IMR-90 (cell line): Measurements from ENCODE around the gene TRIML1. TPM values are rescaled to one million over a fixed set of nuclear protein-coding genes. Genes with fewer than 3 reads are reported as not detected.
A peak's percentile ranks its signal among the peaks of the same experiment; 100 is the strongest.

Experiments used
- ATAC-seq: fragments of 200-7000 bp; cut with Tn5 transposase; 2 replicates; pipeline ENCODE4 v1.9.1; 2020; ENCODE audit warnings: low read depth, mild to moderate bottlenecking, moderate library complexity
- BruUV-seq: library from RNA; stranded (reverse); fragments of 400-500 nt; replicated peaks from 2 replicates; lab custom pipeline; 2021; lab: Mats Ljungman, UMichigan
- CTCF ChIA-PET: fragments of 300-600 bp; formaldehyde crosslinking; extraction: SDS; loops from one replicate; lab custom pipeline; 2021; ENCODE audit warnings: antibody characterized with exemption; lab: Yijun Ruan, JAX
- POLR2A ChIA-PET: fragments of 300-600 bp; sonication (Branson Sonifier 250); formaldehyde crosslinking; loops from one replicate; lab custom pipeline; 2022; ENCODE audit warnings: antibody characterized with exemption; ENCODE audit not compliant: unreplicated experiment; lab: Charles Lee
- DNase-seq: peaks from one replicate; pipeline ENCODE4 v3.0.0; 2013
- H2AFZ ChIP-seq: replicated peaks from 2 replicates; pipeline ENCODE3; 2013; ENCODE audit warnings: low read length, mild to moderate bottlenecking; ENCODE audit not compliant: poor library complexity
- H2AK5ac ChIP-seq: 2 replicates; pipeline ENCODE4 v1.6.1; 2013; ENCODE audit warnings: low read depth, low read length, inconsistent platforms
- H2AK9ac ChIP-seq: replicated peaks from 2 replicates; pipeline ENCODE3; 2013; ENCODE audit warnings: mild to moderate bottlenecking, low read depth, low read length, moderate library complexity; ENCODE audit not compliant: poor library complexity
- H2BK120ac ChIP-seq: 2 replicates; pipeline ENCODE4 v1.6.1; 2013; ENCODE audit warnings: low read depth, low read length, inconsistent platforms
- H2BK15ac ChIP-seq: 3 replicates; pipeline ENCODE4 v1.6.1; 2013; ENCODE audit warnings: low read depth, low read length, inconsistent platforms
- H2BK20ac ChIP-seq: 2 replicates; pipeline ENCODE4 v1.6.1; 2013; ENCODE audit warnings: low read depth, mild to moderate bottlenecking, inconsistent platforms, low read length, moderate library complexity
- H2BK5ac ChIP-seq: 2 replicates; pipeline ENCODE4 v1.6.1; 2013; ENCODE audit warnings: mild to moderate bottlenecking, low read depth, low read length, inconsistent platforms; ENCODE audit not compliant: poor library complexity, severe bottlenecking
- H3K14ac ChIP-seq: replicated peaks from 2 replicates; pipeline ENCODE4 v1.6.1; 2013; ENCODE audit warnings: low read depth, low read length, inconsistent platforms
- H3K18ac ChIP-seq: 2 replicates; pipeline ENCODE4 v1.6.1; 2013; ENCODE audit warnings: low read depth, low read length, control low read depth
- H3K23ac ChIP-seq: 2 replicates; pipeline ENCODE4 v1.6.1; 2013; ENCODE audit warnings: low read depth, low read length, inconsistent platforms
- H3K27ac ChIP-seq: 2 replicates; pipeline ENCODE4 v1.5.1; 2013; ENCODE audit warnings: mild to moderate bottlenecking, control low read depth, low read length; ENCODE audit not compliant: insufficient read depth
- H3K27me3 ChIP-seq: 2 replicates; pipeline ENCODE4 v1.6.1; 2013; ENCODE audit warnings: low read length; ENCODE audit not compliant: control insufficient read depth, insufficient read depth
- H3K36me3 ChIP-seq: 2 replicates; pipeline ENCODE4 v1.6.1; 2013; ENCODE audit warnings: low read length, mixed read lengths; ENCODE audit not compliant: control insufficient read depth, insufficient read depth
- H3K4ac ChIP-seq: 2 replicates; pipeline ENCODE4 v1.6.1; 2013; ENCODE audit warnings: low read depth, low read length, inconsistent platforms
- H3K4me1 ChIP-seq: 2 replicates; pipeline ENCODE4 v1.6.1; 2013; ENCODE audit warnings: low read length, mixed read lengths; ENCODE audit not compliant: control insufficient read depth, insufficient read depth
- H3K4me2 ChIP-seq: 2 replicates; pipeline ENCODE4 v1.6.1; 2013; ENCODE audit warnings: low read depth, mild to moderate bottlenecking, control low read depth, low read length, moderate library complexity
- H3K4me3 ChIP-seq: 2 replicates; pipeline ENCODE4 v1.5.1; 2013; ENCODE audit warnings: low read depth, mild to moderate bottlenecking, control low read depth, low read length, moderate library complexity; ENCODE audit not compliant: insufficient read depth
- H3K56ac ChIP-seq: 2 replicates; pipeline ENCODE4 v1.6.1; 2013; ENCODE audit warnings: low read length, inconsistent platforms; ENCODE audit not compliant: insufficient read depth; ENCODE audit errors: extremely low read depth
- H3K79me1 ChIP-seq, 2 experiments: 2 replicates each; pipeline ENCODE4 v1.6.1; 2013; ENCODE audit warnings: low read length in 2 of 2, inconsistent platforms in 1 of 2, low read depth in 1 of 2
- H3K9ac ChIP-seq: 2 replicates; pipeline ENCODE4 v1.6.1; 2013; ENCODE audit warnings: low read depth, low read length, control low read depth
- H3K9me1 ChIP-seq: 2 replicates; pipeline ENCODE4 v1.6.1; 2013; ENCODE audit warnings: low read length, inconsistent platforms; ENCODE audit not compliant: insufficient read depth
- H3K9me3 ChIP-seq: 2 replicates; pipeline ENCODE4 v1.6.1; 2013; ENCODE audit warnings: low read length; ENCODE audit not compliant: control insufficient read depth, insufficient read depth
- H4K20me1 ChIP-seq: 2 replicates; pipeline ENCODE4 v1.6.1; 2013; ENCODE audit warnings: low read length, inconsistent platforms; ENCODE audit not compliant: insufficient read depth
- H4K5ac ChIP-seq: 2 replicates; pipeline ENCODE4 v1.6.1; 2013; ENCODE audit warnings: mild to moderate bottlenecking, low read depth, low read length, control low read depth
- H4K8ac ChIP-seq, 2 experiments: 2 replicates each; pipeline ENCODE4 v1.6.1; 2013; ENCODE audit warnings: low read depth in 2 of 2, low read length in 2 of 2, control low read depth in 1 of 2, inconsistent platforms in 1 of 2
- H4K91ac ChIP-seq: 2 replicates; pipeline ENCODE4 v1.6.1; 2013; ENCODE audit warnings: low read depth, low read length, inconsistent platforms; ENCODE audit not compliant: insufficient read depth
- BHLHE40 ChIP-seq: fragments of 150-350 bp; IDR thresholded peaks from 2 replicates; pipeline ENCODE4 v1.6.1; 2016; ENCODE audit warnings: mild to moderate bottlenecking, low read depth, low read length
- CEBPB ChIP-seq: IDR thresholded peaks from 2 replicates; pipeline ENCODE4 v1.6.1; 2012; ENCODE audit warnings: low read depth, low read length, improper control_type of control experiment
- CHD1 ChIP-seq: IDR thresholded peaks from 2 replicates; pipeline ENCODE4 v1.6.1; 2012; ENCODE audit warnings: low read depth, low read length, improper control_type of control experiment
- FOS ChIP-seq: fragments of 150-350 bp; IDR thresholded peaks from 2 replicates; pipeline ENCODE4 v1.6.1; 2016; ENCODE audit warnings: low read depth, low read length
- MAZ ChIP-seq: IDR thresholded peaks from 2 replicates; pipeline ENCODE4 v1.6.1; 2012; ENCODE audit warnings: low read depth, mild to moderate bottlenecking, low read length, improper control_type of control experiment, moderate library complexity, borderline replicate concordance
- MXI1 ChIP-seq: IDR thresholded peaks from 2 replicates; pipeline ENCODE4 v1.6.1; 2012; ENCODE audit warnings: low read depth, mild to moderate bottlenecking, low read length, moderate library complexity, borderline replicate concordance
- NFE2L2 ChIP-seq: fragments of 150-350 bp; IDR thresholded peaks from 2 replicates; pipeline ENCODE4 v1.6.1; 2016; ENCODE audit warnings: low read depth, mild to moderate bottlenecking, low read length
- POLR2A ChIP-seq: IDR thresholded peaks from 2 replicates; pipeline ENCODE4 v1.6.1; 2012; ENCODE audit warnings: mild to moderate bottlenecking, low read depth, low read length
- RAD21 ChIP-seq: IDR thresholded peaks from 2 replicates; pipeline ENCODE4 v1.6.1; 2012; ENCODE audit warnings: low read length, improper control_type of control experiment
- RCOR1 ChIP-seq: IDR thresholded peaks from 2 replicates; pipeline ENCODE4 v1.6.1; 2012; ENCODE audit warnings: mild to moderate bottlenecking, low read length, improper control_type of control experiment; ENCODE audit not compliant: insufficient replicate concordance
- RFX5 ChIP-seq: IDR thresholded peaks from 2 replicates; pipeline ENCODE4 v1.8.0; 2012; ENCODE audit warnings: low read depth, mild to moderate bottlenecking, low read length, moderate library complexity
- SMC3 ChIP-seq: fragments of 150-350 bp; IDR thresholded peaks from 2 replicates; pipeline ENCODE4 v1.6.1; 2016; ENCODE audit warnings: low read depth, mild to moderate bottlenecking, antibody characterized with exemption, low read length, moderate library complexity
- WGBS, 2 experiments: methylation state at CpG; one replicate each; pipeline versions ENCODE4 v1.1.5 to v1.1.7; 2013; ENCODE audit warnings: missing lambda C conversion rate in 2 of 2; ENCODE audit not compliant: insufficient read length in 1 of 2; ENCODE audit errors: extremely low coverage in 2 of 2; 5-methylcytosine and 5-hydroxymethylcytosine counted together
- dilution Hi-C: fragments of 300-500 bp; cut with HindIII; formaldehyde crosslinking; loops from one replicate; pipeline ENCODE4 v1.14.3; 2018; ENCODE audit warnings: low sequenced_read_pairs; ENCODE audit not compliant: unreplicated experiment
- in situ Hi-C: fragments of 300-500 bp; cut with MboI; formaldehyde crosslinking; loops from 3 replicates; pipeline ENCODE4 v1.14.3; 2019; ENCODE audit warnings: low sequenced_read_pairs, inconsistent platforms, mixed read lengths
- intact Hi-C: fragments of 100-400 bp; cut with micrococcal nuclease; formaldehyde crosslinking; loops from 2 replicates; pipeline ENCODE4 v1.10.0; 2022
- polyA plus RNA-seq, 3 experiments: library from polyadenylated mRNA; depleted of rRNA; stranded (reverse); fragments of >200 nt; gene quantifications; 2 replicates each; pipeline ENCODE4 v1.2.3, GENCODE V29; 2012; ENCODE audit warnings: low replicate concordance in 1 of 3
- total RNA-seq: library from RNA; depleted of rRNA; stranded (reverse); fragments of >200 nt; gene quantifications from 2 replicates; pipeline ENCODE4 v1.2.3, GENCODE V29; 2012
- TF ChIP-seq, protein P1 (sequence below): fragments of 150-350 bp; IDR thresholded peaks from 2 replicates; pipeline ENCODE4 v1.6.1; 2016; ENCODE audit warnings: low read depth, mild to moderate bottlenecking, low read length, moderate library complexity, borderline replicate concordance
- TF ChIP-seq, protein P2 (sequence below): conservative IDR thresholded peaks from 2 replicates; pipeline ENCODE4 v1.5.1; 2012; ENCODE audit warnings: mild to moderate bottlenecking, low read depth, low read length, improper control_type of control experiment

Gene TRIML1
- total and polyA plus RNA-seq, 2 of the 4 experiments (the other 2 are of a cell fraction), result not detected

DNA sequence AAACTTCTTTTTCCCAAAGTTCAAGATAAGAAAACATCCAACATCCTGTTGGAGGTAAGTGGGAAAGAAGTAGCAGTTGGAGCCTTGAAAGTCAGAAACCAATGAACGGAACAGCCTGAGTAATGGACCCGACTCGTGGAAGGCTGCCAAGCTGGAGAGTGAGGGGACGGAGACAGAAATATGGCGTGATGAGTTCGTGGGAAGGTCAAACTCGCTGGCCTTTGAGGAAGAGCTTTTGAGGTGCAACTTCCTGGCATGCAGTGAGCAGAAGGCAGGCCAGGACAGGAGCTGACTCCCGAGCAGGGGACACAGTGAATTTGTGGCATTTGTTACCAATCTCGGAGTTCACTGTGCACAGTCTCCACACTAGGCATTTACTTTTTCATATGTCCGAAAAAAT, 1.0 kb upstream of the TRIML1 start:
- CTCF ChIA-PET, result no interaction called here
- no peak overlapping the region for H2BK5ac ChIP-seq
- peak overlapping the region; percentile 53 for H2AK9ac ChIP-seq
- H3K4me3 ChIP-seq, result no peak overlapping the region
- H4K20me1 ChIP-seq, result no peaks in the 10 kb centered on the region
- H2AK5ac ChIP-seq, result no peak overlapping the region; the same call in 1 of the 2 replicates
- POLR2A ChIA-PET, result no interaction called here
- H3K27me3 ChIP-seq, result no peaks in the 10 kb centered on the region
- no peak overlapping the region; the same call in 1 of the 2 replicates for H2BK20ac ChIP-seq
- H3K79me1 ChIP-seq, result no peaks in the 10 kb centered on the region
- peak overlapping the region; percentile 51; the same call in 1 of the 2 replicates for H3K14ac ChIP-seq
- DNase-seq (no peak), ATAC-seq (no peak)
- no peak overlapping the region for H3K56ac ChIP-seq
- no TSS peak for BruUV-seq
- no peak overlapping the region for H2BK120ac ChIP-seq
- no peak overlapping the region for H3K4me2 ChIP-seq
- no peak overlapping the region for H4K8ac ChIP-seq
- WGBS, 2 experiments, result 33% methylated on average over 4 of the region's 10 CpGs; no CpG with 5 or more reads in 1 of the 2 experiments
- no peak overlapping the region for H4K5ac ChIP-seq
- no peak overlapping the region for H3K18ac ChIP-seq
- no peaks in the 10 kb centered on the region for H3K36me3 ChIP-seq
- dilution Hi-C loops, result no loop called here
- H3K4ac ChIP-seq, result no peak overlapping the region
- no peak overlapping the region for H3K27ac ChIP-seq
- no peaks in the 10 kb centered on the region for H3K9me3 ChIP-seq
- intact Hi-C loops, result no loop called here
- H3K4me1 ChIP-seq, result no peaks in the 10 kb centered on the region
- H3K9me1 ChIP-seq, result no peaks in the 10 kb centered on the region
- H2AFZ ChIP-seq, result peak overlapping the region; percentile 86
- no peak overlapping the region for H3K23ac ChIP-seq
- H2BK15ac ChIP-seq, result no peak overlapping the region
- in situ Hi-C loops, result no loop called here
- H4K91ac ChIP-seq, result no peak overlapping the region
- TF ChIP-seq MXI1 (no peak), RFX5 (no peak), NFE2L2 (no peak), RCOR1 (no peak), BHLHE40 (no peak), POLR2A (no peak), MAZ (no peak), RAD21 (no peak), FOS (no peak), CEBPB (no peak), CHD1 (no peak), SMC3 (no peak)
- TF ChIP-seq, protein P1, sequence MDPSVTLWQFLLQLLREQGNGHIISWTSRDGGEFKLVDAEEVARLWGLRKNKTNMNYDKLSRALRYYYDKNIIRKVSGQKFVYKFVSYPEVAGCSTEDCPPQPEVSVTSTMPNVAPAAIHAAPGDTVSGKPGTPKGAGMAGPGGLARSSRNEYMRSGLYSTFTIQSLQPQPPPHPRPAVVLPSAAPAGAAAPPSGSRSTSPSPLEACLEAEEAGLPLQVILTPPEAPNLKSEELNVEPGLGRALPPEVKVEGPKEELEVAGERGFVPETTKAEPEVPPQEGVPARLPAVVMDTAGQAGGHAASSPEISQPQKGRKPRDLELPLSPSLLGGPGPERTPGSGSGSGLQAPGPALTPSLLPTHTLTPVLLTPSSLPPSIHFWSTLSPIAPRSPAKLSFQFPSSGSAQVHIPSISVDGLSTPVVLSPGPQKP, result no peak
- TF ChIP-seq, protein P2, sequence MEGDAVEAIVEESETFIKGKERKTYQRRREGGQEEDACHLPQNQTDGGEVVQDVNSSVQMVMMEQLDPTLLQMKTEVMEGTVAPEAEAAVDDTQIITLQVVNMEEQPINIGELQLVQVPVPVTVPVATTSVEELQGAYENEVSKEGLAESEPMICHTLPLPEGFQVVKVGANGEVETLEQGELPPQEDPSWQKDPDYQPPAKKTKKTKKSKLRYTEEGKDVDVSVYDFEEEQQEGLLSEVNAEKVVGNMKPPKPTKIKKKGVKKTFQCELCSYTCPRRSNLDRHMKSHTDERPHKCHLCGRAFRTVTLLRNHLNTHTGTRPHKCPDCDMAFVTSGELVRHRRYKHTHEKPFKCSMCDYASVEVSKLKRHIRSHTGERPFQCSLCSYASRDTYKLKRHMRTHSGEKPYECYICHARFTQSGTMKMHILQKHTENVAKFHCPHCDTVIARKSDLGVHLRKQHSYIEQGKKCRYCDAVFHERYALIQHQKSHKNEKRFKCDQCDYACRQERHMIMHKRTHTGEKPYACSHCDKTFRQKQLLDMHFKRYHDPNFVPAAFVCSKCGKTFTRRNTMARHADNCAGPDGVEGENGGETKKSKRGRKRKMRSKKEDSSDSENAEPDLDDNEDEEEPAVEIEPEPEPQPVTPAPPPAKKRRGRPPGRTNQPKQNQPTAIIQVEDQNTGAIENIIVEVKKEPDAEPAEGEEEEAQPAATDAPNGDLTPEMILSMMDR, result no peak
- H3K9ac ChIP-seq, result no peak overlapping the region
